Keratinocyte (primary cell): ENCODE data around the gene SCRN2. TPM values are rescaled to one million over a fixed set of nuclear protein-coding genes. Genes with fewer than 3 reads are reported as not detected.

ENCODE experiments used
- DNase-seq: peaks from one replicate; pipeline ENCODE4 v3.0.0-alpha.2; 2011; ENCODE audit warnings: low read depth, missing footprints, low spot score
- FAIRE-seq: peaks from 2 replicates; lab custom pipeline; 2011; peaks lifted over from hg19 to GRCh38; lab: Jason Lieb, UNC
- H2AFZ ChIP-seq: 2 replicates; pipeline ENCODE4 v1.6.0; 2012; ENCODE audit warnings: low read length, control low read depth, inconsistent platforms; ENCODE audit not compliant: control insufficient read depth
- H3K27ac ChIP-seq: 2 replicates; pipeline ENCODE4 v1.5.1; 2011; ENCODE audit warnings: low read length; ENCODE audit not compliant: control insufficient read depth, insufficient read depth
- H3K27me3 ChIP-seq: 3 replicates; pipeline ENCODE4 v1.6.0; 2011; ENCODE audit warnings: low read length; ENCODE audit not compliant: control insufficient read depth, insufficient read depth; ENCODE audit errors: extremely low read depth
- H3K36me3 ChIP-seq, 2 experiments: 2 replicates in 1 of 2; 3 replicates in 1 of 2; pipeline ENCODE4 v1.5.1; 2011; ENCODE audit warnings: low read length in 2 of 2, mild to moderate bottlenecking in 1 of 2; ENCODE audit not compliant: control insufficient read depth in 2 of 2, insufficient read depth in 2 of 2; ENCODE audit errors: extremely low read depth in 1 of 2
- H3K4me1 ChIP-seq: 3 replicates; pipeline ENCODE4 v1.5.1; 2011; ENCODE audit warnings: low read length; ENCODE audit not compliant: control insufficient read depth, insufficient read depth; ENCODE audit errors: extremely low read depth
- H3K4me2 ChIP-seq: 3 replicates; pipeline ENCODE4 v1.6.0; 2011; ENCODE audit warnings: low read depth, low read length; ENCODE audit not compliant: control insufficient read depth, insufficient read depth; ENCODE audit errors: extremely low read depth
- H3K4me3 ChIP-seq, 3 experiments: fragments of 200-600 bp in 1 of 3; sonication (generic) in 1 of 3; 2 replicates in 2 of 3; 3 replicates in 1 of 3; pipeline ENCODE4 v1.5.1; 2011 to 2016; ENCODE audit warnings: low read length in 3 of 3, mild to moderate bottlenecking in 3 of 3, control low read depth in 2 of 3, inconsistent platforms in 1 of 3, low read depth in 1 of 3, mixed read lengths in 1 of 3, mixed run types in 1 of 3, moderate library complexity in 1 of 3; ENCODE audit not compliant: control insufficient read depth in 2 of 3, insufficient read depth in 2 of 3; ENCODE audit errors: extremely low read depth in 1 of 3
- H3K79me2 ChIP-seq: 2 replicates; pipeline ENCODE4 v1.6.0; 2012; ENCODE audit warnings: low read length; ENCODE audit not compliant: control insufficient read depth, insufficient read depth
- H3K9ac ChIP-seq: 3 replicates; pipeline ENCODE4 v1.6.0; 2011; ENCODE audit warnings: low read length; ENCODE audit not compliant: control insufficient read depth, insufficient read depth; ENCODE audit errors: extremely low read depth
- H3K9me1 ChIP-seq: 3 replicates; pipeline ENCODE4 v1.6.0; 2011; ENCODE audit warnings: low read length; ENCODE audit not compliant: control insufficient read depth, insufficient read depth; ENCODE audit errors: extremely low read depth
- H3K9me3 ChIP-seq: 2 replicates; pipeline ENCODE4 v1.5.1; 2012; ENCODE audit warnings: low read depth, low read length; ENCODE audit not compliant: control insufficient read depth
- H4K20me1 ChIP-seq: 3 replicates; pipeline ENCODE4 v1.6.0; 2011; ENCODE audit warnings: low read length; ENCODE audit not compliant: control insufficient read depth, insufficient read depth; ENCODE audit errors: extremely low read depth
- CTCF ChIP-seq, 3 experiments: IDR thresholded peaks in 1 of 3; conservative IDR thresholded peaks in 1 of 3; optimal IDR thresholded peaks in 1 of 3; 2 replicates in 2 of 3; 3 replicates in 1 of 3; pipeline versions ENCODE3 to v1.5.1; 2011; ENCODE audit warnings: low read length in 3 of 3, mild to moderate bottlenecking in 3 of 3, moderate library complexity in 2 of 3, control low read depth in 1 of 3, inconsistent platforms in 1 of 3; ENCODE audit not compliant: insufficient read depth in 2 of 3; ENCODE audit errors: extremely low read depth in 1 of 3
- EZH2 ChIP-seq: IDR thresholded peaks from one replicate; pipeline ENCODE4 v1.6.1; 2012; ENCODE audit warnings: inconsistent platforms, mild to moderate bottlenecking, low read length, moderate library complexity
- dilution Hi-C: fragments of 300-500 bp; cut with MboI; formaldehyde crosslinking; loops from one replicate; pipeline ENCODE4 v1.7.0; 2020; ENCODE audit warnings: low sequenced_read_pairs; ENCODE audit not compliant: extremely low pct_ligation_motif_present
- polyA plus RNA-seq, 5 experiments: library from polyadenylated mRNA; depleted of rRNA in 3 of 5; stranded (reverse) in 3 of 5; stranded (forward) in 1 of 5; unstranded in 1 of 5; fragments of >200 nt; gene quantifications; 1 replicate in 1 of 5; 2 replicates in 3 of 5; 3 replicates in 1 of 5; pipeline versions ENCODE4 v1.2.1 to v1.2.3, GENCODE V29; 2011 to 2012; ENCODE audit warnings: missing spikeins in 2 of 5, low read depth in 1 of 5, low replicate concordance in 1 of 5

The SCRN2 gene
- polyA plus RNA-seq, 1 donor (not counting 4 experiments of a cell fraction or from before 2014, with no cell fraction given), result 17.1 TPM

GRCh38 chr17:47875011-47875985, 34.2 kb upstream of the SCRN2 start:
- TF ChIP-seq EZH2, result no peak
- DNase-seq, result no peak
- H3K27ac ChIP-seq, result no peak overlapping the region
- no peaks in the 10 kb centered on the region for H3K9me3 ChIP-seq
- H3K4me2 ChIP-seq, result no peak overlapping the region
- no peak overlapping the region for H3K9ac ChIP-seq
- H3K36me3 ChIP-seq, result no peaks in the 10 kb centered on the region
- no peaks in the 10 kb centered on the region for H4K20me1 ChIP-seq
- H3K9me1 ChIP-seq, result no peaks in the 10 kb centered on the region
- H3K27me3 ChIP-seq, result peaks cover 18% of the 10 kb centered on the region
- no peaks in the 10 kb centered on the region for H3K79me2 ChIP-seq
- dilution Hi-C loops, result no loop called here
- FAIRE-seq, result no peak
- no peak overlapping the region for H2AFZ ChIP-seq
- H3K4me3 ChIP-seq, result no peak overlapping the region
- H3K4me1 ChIP-seq, result peaks cover 11% of the 10 kb centered on the region

- Histone ChIP-seq H2AFZ (no peak overlapping the region), H3K27me3 (peaks cover 24% of the 10 kb centered on the region), H3K36me3 (no peaks in the 10 kb centered on the region), H4K20me1 (no peaks in the 10 kb centered on the region), H3K79me2 (no peaks in the 10 kb centered on the region), H3K9me1 (no peaks in the 10 kb centered on the region), H3K4me3 (no peak overlapping the region), H3K9ac (no peak overlapping the region), H3K9me3 (no peaks in the 10 kb centered on the region), H3K4me1 (peaks cover 11% of the 10 kb centered on the region), H3K27ac (no peak overlapping the region), H3K4me2 (no peak overlapping the region)
- FAIRE-seq, result no peak
- no peak for DNase-seq
- dilution Hi-C loops, result no loop called here
- TF ChIP-seq EZH2 (no peak), CTCF (optimal IDR thresholded peaks at IDR 0.05 in 1 of 3, IDR thresholded peaks at IDR 0.05 in 1 of 3, conservative IDR thresholded peaks at IDR 0.05 in 1 of 3; ENCODE audit: extremely low read depth in 1 of 3, insufficient read depth in 2 of 3, low read length in 3 of 3) (no peak)
Measured at GRCh38 chr17:47873200-47874090, 32.4 kb upstream of the SCRN2 start.
